C4-2B (cell line): Measurements from ENCODE around the gene NAGPA.

Source experiments
- CTCF ChIP-seq: fragments of 450-650 bp; conservative IDR thresholded peaks from 2 replicates; pipeline ENCODE4 v1.5.1; 2017; ENCODE audit warnings: mild to moderate bottlenecking
- ZFX ChIP-seq: fragments of 450-650 bp; IDR thresholded peaks from 2 replicates; pipeline ENCODE4 v1.6.1; 2017

GRCh38 chr16:4979736-4980660, 53.7 kb downstream of the NAGPA start:
- no peak for TF ChIP-seq CTCF
- no peak for TF ChIP-seq ZFX
